GM12873 (cell line): ENCODE measurements around the gene TFF1.

Experiments
- CTCF ChIP-seq: IDR thresholded peaks from 2 replicates; pipeline ENCODE4 v1.5.1; 2012; ENCODE audit warnings: low read depth, mild to moderate bottlenecking, moderate library complexity, low read length, control low read depth; ENCODE audit not compliant: insufficient read depth; ENCODE audit errors: missing control alignments

Gene TFF1

GRCh38 chr21:42386034-42386591 lies 19.8 kb upstream of the TFF1 start:
- TF ChIP-seq CTCF, result no peak

DNA sequence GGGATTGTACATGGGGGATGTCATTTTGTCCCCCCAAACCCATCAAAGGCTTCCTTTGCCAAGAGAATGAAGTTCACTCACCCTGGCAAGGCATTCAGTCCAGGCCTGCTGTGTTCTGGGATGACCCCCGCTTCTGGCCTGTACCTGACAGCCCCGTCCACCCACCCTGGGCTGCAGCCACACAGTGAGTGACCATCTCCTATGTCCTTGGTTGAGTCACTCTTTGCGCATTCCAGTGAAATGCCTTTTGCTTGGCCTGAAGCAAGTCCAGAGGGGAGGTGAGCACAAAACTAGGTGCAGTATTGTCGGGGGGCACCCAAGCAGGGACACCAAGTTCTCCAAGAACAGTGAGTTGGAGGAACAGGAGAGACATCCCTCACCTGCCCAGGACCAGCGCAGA lies 19.3 kb upstream of the TFF1 start:
- TF ChIP-seq CTCF, result no peak

GRCh38 chr21:42384989-42385388 lies 18.7 kb upstream of the TFF1 start:
- no peak for TF ChIP-seq CTCF

- TF ChIP-seq CTCF, result peak; percentile 10
Measured at GRCh38 chr21:42384156-42384945, 18.0 kb upstream of the TFF1 start.

DNA sequence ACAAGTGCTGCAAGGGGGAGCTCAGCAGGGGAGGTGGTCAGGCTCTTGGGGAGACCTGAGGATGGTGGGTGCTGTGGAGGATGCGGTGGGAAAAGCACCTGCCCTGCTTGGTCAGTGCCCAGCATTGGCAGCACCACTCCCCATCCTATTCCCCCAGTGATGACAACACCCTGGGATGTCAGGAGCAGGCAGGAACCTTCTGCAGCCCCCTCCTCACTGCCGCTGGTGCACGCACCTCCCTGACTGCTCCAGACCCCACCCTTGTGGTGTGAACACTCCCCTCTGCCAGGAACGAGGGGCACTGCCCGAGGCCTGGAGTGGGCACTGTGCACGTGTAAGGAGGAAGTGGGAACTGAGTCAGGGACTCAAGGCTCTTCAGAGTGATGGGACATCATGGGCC lies 17.0 kb upstream of the TFF1 start:
- TF ChIP-seq CTCF, result no peak

DNA sequence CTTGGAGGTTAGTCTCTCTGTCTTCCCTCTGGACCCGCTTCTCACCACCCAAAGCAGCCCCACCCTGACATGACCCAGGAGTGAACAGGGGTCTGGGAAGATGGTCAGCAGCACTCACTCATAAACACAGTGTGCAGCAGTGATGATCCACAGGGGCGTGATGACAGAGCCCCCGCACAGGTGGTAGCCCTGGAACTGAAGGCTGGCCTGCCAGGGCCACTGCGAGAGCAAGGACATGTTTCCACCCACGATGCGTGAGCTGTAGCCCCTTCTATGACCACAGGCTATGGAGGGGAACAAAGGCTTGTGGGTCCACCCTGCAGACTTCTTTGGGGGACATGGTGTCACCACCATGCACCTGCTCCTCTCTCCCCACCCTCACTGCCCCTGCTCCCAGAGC lies 16.6 kb upstream of the TFF1 start:
- no peak for TF ChIP-seq CTCF

- TF ChIP-seq CTCF, result peak; percentile 81
Measured at GRCh38 chr21:42381347-42381984, 15.1 kb upstream of the TFF1 start.
